ENCODE results near the gene SLFNL1.

Gene SLFNL1

GRCh38 chr1:41015281-41015896 is 6.1 kb downstream of the SLFNL1 start:
- H3K4me3 ChIP-seq (ENCODE audit: low read depth, low read length), result no peak overlapping the region
- TF ChIP-seq CTCF (IDR thresholded peaks at IDR 0.05; ENCODE audit: low read depth, low read length, missing control alignments), result no peak

GRCh38 chr1:41014871-41015270 is 6.7 kb downstream of the SLFNL1 start:
- TF ChIP-seq CTCF (IDR thresholded peaks at IDR 0.05; ENCODE audit: low read depth, low read length, missing control alignments), result no peak
- no peak for DNase-seq (ENCODE audit: low read depth)
- H3K4me3 ChIP-seq (ENCODE audit: low read depth, low read length), result no peak overlapping the region

More at GRCh38 chr1:41015281-41015896, 6.1 kb downstream of the SLFNL1 start:
- DNase-seq (ENCODE audit: low read depth), result no peak

GRCh38 chr1:41013796-41014195 is 7.7 kb downstream of the SLFNL1 start:
- H3K4me3 ChIP-seq (ENCODE audit: low read depth, low read length), result no peak overlapping the region
- DNase-seq (ENCODE audit: low read depth), result no peak
- TF ChIP-seq CTCF (IDR thresholded peaks at IDR 0.05; ENCODE audit: low read depth, low read length, missing control alignments), result no peak

- no peak for DNase-seq (ENCODE audit: low read depth)
- TF ChIP-seq CTCF (IDR thresholded peaks at IDR 0.05; ENCODE audit: low read depth, low read length, missing control alignments), result no peak
- no peak overlapping the region for H3K4me3 ChIP-seq (ENCODE audit: low read depth, low read length)
Measured at GRCh38 chr1:41013024-41013423, 8.5 kb downstream of the SLFNL1 start.

- no peak for TF ChIP-seq CTCF (IDR thresholded peaks at IDR 0.05; ENCODE audit: low read depth, low read length, missing control alignments)
- DNase-seq (ENCODE audit: low read depth), result no peak
- no peak overlapping the region for H3K4me3 ChIP-seq (ENCODE audit: low read depth, low read length)
Measured at GRCh38 chr1:41010345-41010744, 11.2 kb downstream of the SLFNL1 start.

- H3K4me3 ChIP-seq (ENCODE audit: low read depth, low read length), result no peak overlapping the region
- TF ChIP-seq CTCF (IDR thresholded peaks at IDR 0.05; ENCODE audit: low read depth, low read length, missing control alignments), result no peak
- no peak for DNase-seq (ENCODE audit: low read depth)
Measured at GRCh38 chr1:41009466-41009865, 12.1 kb downstream of the SLFNL1 start.

All from GM12864 (cell line).